ENCODE measurements around the gene ZDHHC14.

GRCh38 chr6:157602521-157603295, 221.7 kb downstream of the ZDHHC14 start:
- TF ChIP-seq POLR2AphosphoS5 (IDR thresholded peaks at IDR 0.05) (no peak), POLR2A (IDR thresholded peaks at IDR 0.05) (no peak), CTCF (IDR thresholded peaks at IDR 0.05) (no peak), EP300 (IDR thresholded peaks at IDR 0.05) (no peak)
